HCT116 (cell line): ENCODE data around the gene CAST. TPM values are rescaled to one million over a fixed set of nuclear protein-coding genes. Genes with fewer than 3 reads are reported as not detected.

Experiments
- ATAC-seq: fragments of 200-7000 bp; cut with Tn5 transposase; 2 replicates; pipeline ENCODE4 v1.9.1; 2020; ENCODE audit warnings: mild to moderate bottlenecking, moderate library complexity
- BruUV-seq: library from RNA; stranded (reverse); fragments of 400-500 nt; replicated peaks from 2 replicates; lab custom pipeline; 2021; lab: Mats Ljungman, UMichigan
- CTCF ChIA-PET: fragments of 300-600 bp; sonication (Branson Sonifier 250); formaldehyde crosslinking; loops from one replicate; lab custom pipeline; 2021; ENCODE audit warnings: antibody characterized with exemption; lab: Charles Lee
- POLR2A ChIA-PET: fragments of 300-600, 350-600 bp; sonication (Branson Sonifier 250); formaldehyde crosslinking; loops from one replicate; lab custom pipeline; 2021; ENCODE audit warnings: antibody characterized with exemption; lab: Charles Lee
- RAD21 ChIA-PET, 2 experiments: fragments of 300-600 bp; sonication (Branson Sonifier 250); formaldehyde crosslinking; loops; one replicate each; lab custom pipeline; 2023; ENCODE audit warnings: low total read pairs in 2 of 2; ENCODE audit not compliant: uncharacterized antibody in 2 of 2, unreplicated experiment in 2 of 2, low non-redundant PET in 1 of 2; lab: Charles Lee
- DNase-seq: peaks from one replicate; pipeline ENCODE4 v3.0.0-alpha.2; 2010; ENCODE audit warnings: low read depth, low spot score
- H2AFZ ChIP-seq: fragments of 200-600 bp; shearing (Covaris generic), sonication (generic); 2 replicates; pipeline ENCODE4 v1.6.1; 2017; ENCODE audit warnings: low read depth, mixed run types, mixed read lengths, antibody characterized with exemption, low read length; ENCODE audit not compliant: poor library complexity, severe bottlenecking
- H3K27ac ChIP-seq: 2 replicates; pipeline ENCODE4 v1.5.1; 2012; ENCODE audit warnings: low read depth, low read length
- H3K27me3 ChIP-seq: fragments of 200-600 bp; sonication (generic); 2 replicates; pipeline ENCODE4 v1.6.1; 2016; ENCODE audit warnings: mixed run types, low read length, mixed read lengths; ENCODE audit not compliant: insufficient read depth
- H3K36me3 ChIP-seq, 2 experiments: fragments of 200-500 bp in 1 of 2; fragments of 200-600 bp in 1 of 2; sonication (Bioruptor generic) in 1 of 2; sonication (generic) in 1 of 2; 2 replicates each; pipeline versions ENCODE4 v1.5.1 to v1.6.1; 2014 to 2016; ENCODE audit warnings: low read length in 2 of 2, inconsistent platforms in 1 of 2, mixed read lengths in 1 of 2, mixed run types in 1 of 2; ENCODE audit not compliant: insufficient read depth in 2 of 2, control insufficient read depth in 1 of 2
- H3K4me1 ChIP-seq, 2 experiments: fragments of 200-600 bp in 1 of 2; sonication (generic) in 1 of 2; 2 replicates each; pipeline versions ENCODE4 v1.5.1 to v1.6.1; 2012 to 2017; ENCODE audit warnings: low read length in 2 of 2, inconsistent platforms in 1 of 2, mild to moderate bottlenecking in 1 of 2, mixed read lengths in 1 of 2, mixed run types in 1 of 2, moderate library complexity in 1 of 2; ENCODE audit not compliant: insufficient read depth in 2 of 2, control insufficient read depth in 1 of 2
- H3K4me2 ChIP-seq: fragments of 200-600 bp; sonication (generic); 2 replicates; pipeline ENCODE4 v1.6.1; 2017; ENCODE audit warnings: mixed run types, low read length, mixed read lengths
- H3K4me3 ChIP-seq, 2 experiments: fragments of 200-600 bp in 1 of 2; sonication (generic) in 1 of 2; replicated peaks in 1 of 2; 2 replicates each; pipeline ENCODE4 v1.5.1; 2011 to 2016; ENCODE audit warnings: low read length in 2 of 2, control low read depth in 1 of 2, low read depth in 1 of 2, mild to moderate bottlenecking in 1 of 2, mixed read lengths in 1 of 2, mixed run types in 1 of 2
- H3K79me2 ChIP-seq: fragments of 200-600 bp; sonication (generic); 2 replicates; pipeline ENCODE4 v1.6.1; 2017; ENCODE audit warnings: mild to moderate bottlenecking, mixed run types, low read length, moderate library complexity, mixed read lengths; ENCODE audit not compliant: insufficient read depth
- H3K9ac ChIP-seq: fragments of 200-600 bp; sonication (generic); 2 replicates; pipeline ENCODE4 v1.6.1; 2016; ENCODE audit warnings: low read length, mixed read lengths
- H3K9me2 ChIP-seq: fragments of 200-600 bp; sonication (generic), shearing (Covaris generic); 2 replicates; pipeline ENCODE4 v1.6.1; 2017; ENCODE audit warnings: mixed run types, mild to moderate bottlenecking, moderate library complexity; ENCODE audit not compliant: insufficient read depth
- H3K9me3 ChIP-seq, 2 experiments: fragments of 200-500 bp in 1 of 2; fragments of 200-600 bp in 1 of 2; sonication (Bioruptor generic) in 1 of 2; sonication (generic) in 1 of 2; 2 replicates each; pipeline ENCODE4 v1.6.1; 2014 to 2017; ENCODE audit warnings: low read length in 2 of 2, mixed read lengths in 2 of 2, inconsistent platforms in 1 of 2, low read depth in 1 of 2, mild to moderate bottlenecking in 1 of 2, mixed run types in 1 of 2, moderate library complexity in 1 of 2; ENCODE audit not compliant: control insufficient read depth in 1 of 2, insufficient read depth in 1 of 2
- H4K20me1 ChIP-seq: fragments of 200-600 bp; sonication (generic), shearing (Covaris generic); 2 replicates; pipeline ENCODE4 v1.6.1; 2017; ENCODE audit warnings: mixed run types, mild to moderate bottlenecking, moderate library complexity; ENCODE audit not compliant: insufficient read depth
- CBX3 ChIP-seq: IDR thresholded peaks from 2 replicates; pipeline ENCODE4 v1.6.1; 2012; ENCODE audit warnings: low read depth
- EGR1 ChIP-seq: IDR thresholded peaks from 2 replicates; pipeline ENCODE4 v1.6.1; 2012; ENCODE audit warnings: low read depth
- ELF1 ChIP-seq: IDR thresholded peaks from 2 replicates; pipeline ENCODE4 v1.6.1; 2012; ENCODE audit warnings: low read depth, borderline replicate concordance
- EZH2phosphoT487 ChIP-seq: fragments of 200-600 bp; IDR thresholded peaks from 2 replicates; pipeline ENCODE4 v1.6.1; 2018; ENCODE audit warnings: antibody characterized with exemption, borderline replicate concordance
- FOSL1 ChIP-seq: IDR thresholded peaks from 2 replicates; pipeline ENCODE4 v1.6.1; 2012; ENCODE audit warnings: low read depth
- POLR2A ChIP-seq: IDR thresholded peaks from 2 replicates; pipeline ENCODE4 v1.7.0; 2011; ENCODE audit warnings: borderline replicate concordance; ENCODE audit not compliant: insufficient read depth, insufficient read length; ENCODE audit errors: extremely low read depth
- POLR2AphosphoS5 ChIP-seq: IDR thresholded peaks from 2 replicates; pipeline ENCODE4 v1.6.1; 2011; ENCODE audit warnings: mild to moderate bottlenecking, low read depth, low read length, moderate library complexity
- RAD21 ChIP-seq: IDR thresholded peaks from 2 replicates; pipeline ENCODE4 v1.6.1; 2012; ENCODE audit warnings: low read depth, mild to moderate bottlenecking
- SP1 ChIP-seq: IDR thresholded peaks from 2 replicates; pipeline ENCODE4 v1.6.1; 2012; ENCODE audit warnings: low read depth
- SRF ChIP-seq: IDR thresholded peaks from 2 replicates; pipeline ENCODE4 v1.6.1; 2012; ENCODE audit warnings: low read depth
- TCF7L2 ChIP-seq: IDR thresholded peaks from 2 replicates; pipeline ENCODE4 v1.7.0; 2011; ENCODE audit warnings: borderline replicate concordance, inconsistent platforms; ENCODE audit not compliant: insufficient read depth, insufficient read length; ENCODE audit errors: extremely low read depth
- YY1 ChIP-seq: IDR thresholded peaks from 2 replicates; pipeline ENCODE4 v1.6.1; 2011; ENCODE audit warnings: low read length, low read depth, moderate library complexity, mild to moderate bottlenecking; ENCODE audit not compliant: insufficient replicate concordance; ENCODE audit errors: extremely low read depth
- ZNF274 ChIP-seq: fragments of 200-500 bp; sonication (Bioruptor generic); IDR thresholded peaks from 2 replicates; pipeline ENCODE4 v1.6.1; 2014; ENCODE audit warnings: mild to moderate bottlenecking, low read depth, low read length, inconsistent platforms
- intact Hi-C: fragments of 100-400 bp; cut with micrococcal nuclease; formaldehyde crosslinking; loops from 2 replicates; pipeline ENCODE4 v1.10.0; 2022
- total RNA-seq: library from RNA; stranded (reverse); gene quantifications from one replicate; pipeline ENCODE4 v1.2.1, GENCODE V29; 2021; ENCODE audit not compliant: unreplicated experiment
- TF ChIP-seq, protein P1 (sequence below): IDR thresholded peaks from 2 replicates; pipeline ENCODE4 v1.6.1; 2012; ENCODE audit warnings: low read depth

The CAST gene
- total RNA-seq, 1 experiment from 2014 or later = 142 TPM

- no peak overlapping the region for H3K4me2 ChIP-seq
- H3K4me1 ChIP-seq = peaks cover 4 to 6% of the 10 kb centered on the region in 2 experiments; a peak in 3 of 4 replicates
- H3K36me3 ChIP-seq = no peaks in the 10 kb centered on the region
- H3K9ac ChIP-seq = no peak overlapping the region
- no peak for DNase-seq
- no peaks in the 10 kb centered on the region for H3K79me2 ChIP-seq
- RAD21 ChIA-PET = interaction anchor here in 1 of 2 experiments (1.0 kb wide), 1 partner anchor 21 kb away, joined by 3 read pairs; no protein-coding TSS in a partner anchor
- H3K9me3 ChIP-seq = no peaks in the 10 kb centered on the region
- POLR2A ChIA-PET = no interaction called here
- no peak for TF ChIP-seq ELF1
- no peak for TF ChIP-seq RAD21
- TF ChIP-seq EZH2phosphoT487 = no peak
- TF ChIP-seq, protein P1, sequence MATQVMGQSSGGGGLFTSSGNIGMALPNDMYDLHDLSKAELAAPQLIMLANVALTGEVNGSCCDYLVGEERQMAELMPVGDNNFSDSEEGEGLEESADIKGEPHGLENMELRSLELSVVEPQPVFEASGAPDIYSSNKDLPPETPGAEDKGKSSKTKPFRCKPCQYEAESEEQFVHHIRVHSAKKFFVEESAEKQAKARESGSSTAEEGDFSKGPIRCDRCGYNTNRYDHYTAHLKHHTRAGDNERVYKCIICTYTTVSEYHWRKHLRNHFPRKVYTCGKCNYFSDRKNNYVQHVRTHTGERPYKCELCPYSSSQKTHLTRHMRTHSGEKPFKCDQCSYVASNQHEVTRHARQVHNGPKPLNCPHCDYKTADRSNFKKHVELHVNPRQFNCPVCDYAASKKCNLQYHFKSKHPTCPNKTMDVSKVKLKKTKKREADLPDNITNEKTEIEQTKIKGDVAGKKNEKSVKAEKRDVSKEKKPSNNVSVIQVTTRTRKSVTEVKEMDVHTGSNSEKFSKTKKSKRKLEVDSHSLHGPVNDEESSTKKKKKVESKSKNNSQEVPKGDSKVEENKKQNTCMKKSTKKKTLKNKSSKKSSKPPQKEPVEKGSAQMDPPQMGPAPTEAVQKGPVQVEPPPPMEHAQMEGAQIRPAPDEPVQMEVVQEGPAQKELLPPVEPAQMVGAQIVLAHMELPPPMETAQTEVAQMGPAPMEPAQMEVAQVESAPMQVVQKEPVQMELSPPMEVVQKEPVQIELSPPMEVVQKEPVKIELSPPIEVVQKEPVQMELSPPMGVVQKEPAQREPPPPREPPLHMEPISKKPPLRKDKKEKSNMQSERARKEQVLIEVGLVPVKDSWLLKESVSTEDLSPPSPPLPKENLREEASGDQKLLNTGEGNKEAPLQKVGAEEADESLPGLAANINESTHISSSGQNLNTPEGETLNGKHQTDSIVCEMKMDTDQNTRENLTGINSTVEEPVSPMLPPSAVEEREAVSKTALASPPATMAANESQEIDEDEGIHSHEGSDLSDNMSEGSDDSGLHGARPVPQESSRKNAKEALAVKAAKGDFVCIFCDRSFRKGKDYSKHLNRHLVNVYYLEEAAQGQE = no peak
- no peak for TF ChIP-seq CBX3
- no peak for TF ChIP-seq SRF
- TF ChIP-seq YY1 = no peak
- no peak for TF ChIP-seq EGR1
- TF ChIP-seq ZNF274 = no peak
- no peak for TF ChIP-seq FOSL1
- TF ChIP-seq POLR2A = no peak
- no peak for TF ChIP-seq SP1
- no peak for TF ChIP-seq TCF7L2
- TF ChIP-seq POLR2AphosphoS5 = no peak
- CTCF ChIA-PET = no interaction called here
- H3K4me3 ChIP-seq = no peak overlapping the region
- no peaks in the 10 kb centered on the region for H4K20me1 ChIP-seq
- BruUV-seq = no TSS peak
- ATAC-seq = no peak
- no peak overlapping the region for H3K27ac ChIP-seq
- H3K27me3 ChIP-seq = no peaks in the 10 kb centered on the region
- H3K9me2 ChIP-seq = no peaks in the 10 kb centered on the region
- no peak overlapping the region for H2AFZ ChIP-seq
- intact Hi-C loops = no loop called here
Observed at GRCh38 chr5:96634881-96635280, 27.3 kb upstream of the CAST start.
